Measurements from ENCODE around the gene AREL1.

Gene AREL1

GRCh38 chr14:74658535-74659131 is 54.2 kb downstream of the AREL1 start:
- no peak for DNase-seq (ENCODE audit: low read depth in 2 of 2)

- no peak for DNase-seq (ENCODE audit: low read depth in 2 of 2)
These were observed 55.9 kb downstream of the AREL1 start for GRCh38 chr14:74656964-74657363.

GRCh38 chr14:74655599-74656395 is 57.1 kb downstream of the AREL1 start:
- no peak for DNase-seq (ENCODE audit: low read depth in 2 of 2)

GRCh38 chr14:74654931-74655330 is 57.9 kb downstream of the AREL1 start:
- DNase-seq (ENCODE audit: low read depth in 2 of 2), result no peak

- DNase-seq (ENCODE audit: low read depth in 2 of 2), result no peak
These were observed 59.3 kb downstream of the AREL1 start for GRCh38 chr14:74653386-74654138.

GRCh38 chr14:74652541-74652940 is 60.3 kb downstream of the AREL1 start:
- no peak for DNase-seq (ENCODE audit: low read depth in 2 of 2)

GRCh38 chr14:74650927-74651686 is 61.8 kb downstream of the AREL1 start:
- no peak for DNase-seq (ENCODE audit: low read depth in 2 of 2)

GRCh38 chr14:74649673-74650072 is 63.2 kb downstream of the AREL1 start:
- no peak for DNase-seq (ENCODE audit: low read depth in 2 of 2)

- DNase-seq (ENCODE audit: low read depth in 2 of 2), result no peak
These were observed 63.7 kb downstream of the AREL1 start for GRCh38 chr14:74649167-74649566.

GRCh38 chr14:74648601-74649000 is 64.3 kb downstream of the AREL1 start:
- DNase-seq (ENCODE audit: low read depth in 2 of 2), result no peak

GRCh38 chr14:74647678-74648461 is 65.0 kb downstream of the AREL1 start:
- no peak for DNase-seq (ENCODE audit: low read depth in 2 of 2)

- DNase-seq (ENCODE audit: low read depth in 2 of 2), result no peak
These were observed 65.7 kb downstream of the AREL1 start for GRCh38 chr14:74647061-74647677.

- DNase-seq (ENCODE audit: low read depth in 2 of 2), result no peak
These were observed 67.0 kb downstream of the AREL1 start for GRCh38 chr14:74645756-74646470.

GRCh38 chr14:74645244-74645643 is 67.6 kb downstream of the AREL1 start:
- DNase-seq (ENCODE audit: low read depth in 2 of 2), result no peak

GRCh38 chr14:74641601-74642391 is 71.1 kb downstream of the AREL1 start:
- DNase-seq (ENCODE audit: low read depth in 2 of 2), result no peak

GRCh38 chr14:74638966-74639365 is 73.9 kb downstream of the AREL1 start:
- no peak for DNase-seq (ENCODE audit: low read depth in 2 of 2)

- DNase-seq (ENCODE audit: low read depth in 2 of 2), result no peak
These were observed 74.8 kb downstream of the AREL1 start for GRCh38 chr14:74638066-74638465.

- no peak for DNase-seq (ENCODE audit: low read depth in 2 of 2)
These were observed 75.7 kb downstream of the AREL1 start for GRCh38 chr14:74637178-74637550.

- DNase-seq (ENCODE audit: low read depth in 2 of 2), result no peak
These were observed 76.3 kb downstream of the AREL1 start for GRCh38 chr14:74636424-74637177.

All from stimulated activated CD4-positive, alpha-beta T cell treated with anti-CD3 and anti-CD28 coated beads, Interleukin-1b, Interleukin-23, amount 100 ng/mL, for 4 hours (primary cell).